DND-41 (cell line): ENCODE measurements around the gene RPL23.

Experiments
- ATAC-seq: fragments of 200-7000 bp; cut with Tn5 transposase; 3 replicates; pipeline ENCODE4 v1.9.1; 2021; ENCODE audit warnings: low read depth; ENCODE audit not compliant: insufficient read depth
- DNase-seq: peaks from one replicate; pipeline ENCODE4 v3.0.0-alpha.2; 2020
- H2AFZ ChIP-seq: 2 replicates; pipeline ENCODE4 v1.6.0; 2012; ENCODE audit warnings: low read depth, low read length
- H3K27ac ChIP-seq: 2 replicates; pipeline ENCODE4 v1.5.1; 2012; ENCODE audit warnings: low read length, inconsistent platforms
- H3K27me3 ChIP-seq: fragments of 200-600 bp; sonication (generic); 2 replicates; pipeline ENCODE4 v1.6.0; 2012; ENCODE audit warnings: low read length, mild to moderate bottlenecking, inconsistent platforms; ENCODE audit not compliant: insufficient read depth, poor library complexity
- H3K36me3 ChIP-seq: 2 replicates; pipeline ENCODE4 v1.5.1; 2012; ENCODE audit warnings: low read length, inconsistent platforms; ENCODE audit not compliant: insufficient read depth
- H3K4me1 ChIP-seq: 2 replicates; pipeline ENCODE4 v1.5.1; 2012; ENCODE audit warnings: mild to moderate bottlenecking, low read length; ENCODE audit not compliant: insufficient read depth
- H3K4me2 ChIP-seq: 2 replicates; pipeline ENCODE4 v1.6.0; 2012; ENCODE audit warnings: mild to moderate bottlenecking, moderate library complexity, low read length, inconsistent platforms; ENCODE audit not compliant: insufficient read depth
- H3K4me3 ChIP-seq, 2 experiments: fragments of 200-600 bp in 1 of 2; shearing (Covaris generic) in 1 of 2; 2 replicates each; pipeline ENCODE4 v1.5.1; 2012 to 2016; ENCODE audit warnings: inconsistent platforms in 2 of 2, low read length in 2 of 2, mild to moderate bottlenecking in 2 of 2, low read depth in 1 of 2, moderate library complexity in 1 of 2
- H3K79me2 ChIP-seq: 2 replicates; pipeline ENCODE4 v1.6.0; 2012; ENCODE audit warnings: low read length, inconsistent platforms; ENCODE audit not compliant: insufficient read depth
- H3K9ac ChIP-seq: 2 replicates; pipeline ENCODE4 v1.6.0; 2012; ENCODE audit warnings: low read depth, mild to moderate bottlenecking, inconsistent platforms, low read length, moderate library complexity
- H3K9me3 ChIP-seq: 2 replicates; pipeline ENCODE4 v1.5.1; 2012; ENCODE audit warnings: low read length, moderate library complexity, mild to moderate bottlenecking, inconsistent platforms; ENCODE audit not compliant: insufficient read depth, severe bottlenecking
- H4K20me1 ChIP-seq: 2 replicates; pipeline ENCODE4 v1.6.0; 2012; ENCODE audit warnings: low read length; ENCODE audit not compliant: insufficient read depth
- CTCF ChIP-seq: IDR thresholded peaks from 2 replicates; pipeline ENCODE4 v1.5.1; 2012; ENCODE audit warnings: borderline replicate concordance, low read length, moderate library complexity, mild to moderate bottlenecking; ENCODE audit not compliant: poor library complexity, severe bottlenecking; ENCODE audit errors: extremely low read depth
- EZH2 ChIP-seq: IDR thresholded peaks from 3 replicates; pipeline ENCODE4 v1.6.1; 2012; ENCODE audit warnings: borderline replicate concordance, low read depth, mild to moderate bottlenecking, moderate library complexity, low read length, inconsistent platforms; ENCODE audit not compliant: severe bottlenecking

Gene RPL23

GRCh38 chr17:38853292-38854219 lies at the start of gene RPL23:
TSS of gene RPL23 (minus strand) at chr17:38853721. CDS start at chr17:38853710, 11 bp downstream.
- peak within 1 kb of the TSS; percentile 77 for H2AFZ ChIP-seq
- H3K27ac ChIP-seq, result peak within 1 kb of the TSS; percentile 97
- no peaks in the 10 kb centered on the region for H3K9me3 ChIP-seq
- H3K9ac ChIP-seq, result peak within 1 kb of the TSS; percentile 68
- H3K4me1 ChIP-seq, result peaks cover 41% of the 10 kb centered on the region
- H3K27me3 ChIP-seq, result no peaks in the 10 kb centered on the region
- H3K36me3 ChIP-seq, result peaks cover 49% of the 10 kb centered on the region
- peaks cover 42% of the 10 kb centered on the region for H3K79me2 ChIP-seq
- peak within 1 kb of the TSS; percentile 86 for H3K4me2 ChIP-seq
- DNase-seq, result peak; percentile 96
- H3K4me3 ChIP-seq, result peak within 1 kb of the TSS; percentile 61 to 75
- TF ChIP-seq CTCF (no peak), EZH2 (no peak)
- H4K20me1 ChIP-seq, result peaks cover 44% of the 10 kb centered on the region
- ATAC-seq, result peak; percentile 85

- H3K4me3 ChIP-seq, result no peak overlapping the region
- H3K36me3 ChIP-seq, result peaks cover 69% of the 10 kb centered on the region
- TF ChIP-seq EZH2 (no peak), CTCF (no peak)
- peaks cover 34% of the 10 kb centered on the region for H3K79me2 ChIP-seq
- H2AFZ ChIP-seq, result no peak overlapping the region
- no peak overlapping the region for H3K4me2 ChIP-seq
- H4K20me1 ChIP-seq, result peaks cover 11% of the 10 kb centered on the region
- H3K4me1 ChIP-seq, result peaks cover 38% of the 10 kb centered on the region
- ATAC-seq (no peak), DNase-seq (peak; percentile 44)
- H3K9me3 ChIP-seq, result no peaks in the 10 kb centered on the region
- no peak overlapping the region for H3K9ac ChIP-seq
- H3K27ac ChIP-seq, result peak overlapping the region; percentile 45; the same call in 1 of the 2 replicates
- no peaks in the 10 kb centered on the region for H3K27me3 ChIP-seq
Measured at GRCh38 chr17:38900978-38901656, 47.6 kb upstream of the RPL23 start.

- Histone ChIP-seq H3K36me3 (peaks cover 74% of the 10 kb centered on the region), H2AFZ (no peak overlapping the region), H3K4me1 (peaks cover 48% of the 10 kb centered on the region), H3K27me3 (no peaks in the 10 kb centered on the region), H4K20me1 (peaks cover 11% of the 10 kb centered on the region), H3K27ac (peak overlapping the region; percentile 95), H3K79me2 (peaks cover 25% of the 10 kb centered on the region), H3K4me3 (no peak overlapping the region), H3K9me3 (no peaks in the 10 kb centered on the region), H3K4me2 (0 out of 2 replicates have a peak overlapping the region, but pooled peaks have one; percentile 56), H3K9ac (peak overlapping the region; percentile 49; the same call in 1 of the 2 replicates)
- no peak for DNase-seq
- no peak for ATAC-seq
- TF ChIP-seq CTCF (no peak), EZH2 (no peak)
Measured at GRCh38 chr17:38899421-38899820, 45.9 kb upstream of the RPL23 start.
